NCI-H69 (cell line): ENCODE results near the gene TRMO.

Source experiments
- DNase-seq: peaks from one replicate; lab custom pipeline; 2025; lab: John Stamatoyannopoulos, UW

Gene TRMO

DNA sequence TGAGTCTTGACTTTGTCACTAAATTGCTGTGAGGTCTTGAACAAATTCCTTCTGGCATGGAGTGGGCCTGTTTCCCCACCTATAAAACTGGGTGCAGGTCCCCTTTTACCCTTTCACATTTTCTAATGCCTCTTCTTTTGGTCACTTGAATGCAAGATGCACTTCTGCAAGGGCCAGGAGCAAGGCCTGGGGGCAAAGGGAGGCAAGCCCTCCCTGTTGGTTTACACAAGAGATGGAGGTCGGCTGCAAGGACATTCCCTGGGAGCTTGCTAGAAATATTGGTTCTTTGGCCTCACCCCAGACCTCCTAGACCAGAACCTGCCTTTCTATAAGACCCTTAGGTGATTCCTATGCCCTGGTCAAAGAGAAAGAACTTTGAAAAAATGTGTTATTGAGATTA, 63.5 kb downstream of the TRMO start:
- no peak for DNase-seq

GRCh38 chr9:97858393-97858713, 63.9 kb downstream of the TRMO start:
- DNase-seq = no peak

DNA sequence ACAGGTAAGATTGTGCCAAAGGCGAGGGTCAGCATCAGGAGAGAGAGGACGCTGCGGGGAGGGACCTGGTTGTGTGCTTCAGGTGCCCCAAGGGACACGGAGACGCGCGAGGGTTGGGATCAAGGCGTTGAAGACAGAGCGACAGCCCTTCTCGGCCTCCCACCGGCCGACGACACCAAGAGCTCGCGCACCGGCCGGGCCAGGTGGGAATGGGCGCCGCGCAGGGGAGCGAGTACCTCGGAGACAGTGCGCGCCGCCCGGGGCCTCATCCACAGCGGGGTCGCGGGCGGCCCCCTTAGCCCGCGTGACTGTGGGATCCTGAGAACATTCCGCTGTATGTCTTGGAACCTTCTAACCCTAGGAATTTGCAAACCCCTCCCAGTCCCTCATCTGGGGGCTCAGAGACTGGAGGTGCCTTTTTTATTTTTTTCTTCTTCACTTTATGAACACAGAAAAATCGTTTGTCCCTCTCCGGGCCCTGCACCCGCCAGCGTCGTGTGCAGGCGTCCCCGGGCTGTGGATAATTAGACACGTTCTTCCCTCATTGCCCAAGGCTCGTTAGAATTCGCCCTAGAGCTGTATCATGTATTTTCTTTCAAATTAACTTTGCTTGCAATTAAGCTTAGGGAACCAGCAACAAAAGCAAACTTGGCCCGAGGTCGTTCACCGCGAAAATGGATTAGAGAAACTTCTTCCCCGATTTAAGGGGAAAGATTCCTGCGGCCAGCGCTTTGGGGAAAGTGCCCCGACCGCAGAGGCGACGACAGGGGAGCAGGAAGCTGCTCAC, 64.5 kb downstream of the TRMO start:
- no peak for DNase-seq

- no peak for DNase-seq
These were observed 65.3 kb downstream of the TRMO start for GRCh38 chr9:97856857-97857605.

- no peak for DNase-seq
These were observed 66.4 kb downstream of the TRMO start for GRCh38 chr9:97855899-97856298.

DNA sequence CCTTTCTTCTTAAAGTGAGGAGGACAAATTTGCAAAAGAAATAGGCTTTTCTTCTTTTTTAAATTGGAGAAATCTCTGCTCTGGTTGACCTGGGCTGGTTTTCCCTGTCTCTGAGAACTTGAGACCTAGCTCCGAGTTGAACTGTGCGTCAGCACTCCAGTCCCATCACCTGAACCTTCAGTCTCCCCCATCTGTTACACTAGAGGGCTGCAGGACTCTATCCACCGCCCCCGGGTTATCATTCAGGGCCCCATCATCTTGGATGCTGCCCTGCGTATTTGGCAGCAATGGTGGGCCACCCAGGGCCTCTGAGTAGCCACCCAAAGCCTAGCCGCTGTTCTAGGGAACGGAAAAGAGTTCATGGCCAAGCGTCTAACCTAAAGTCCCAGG, 66.8 kb downstream of the TRMO start:
- no peak for DNase-seq

DNA sequence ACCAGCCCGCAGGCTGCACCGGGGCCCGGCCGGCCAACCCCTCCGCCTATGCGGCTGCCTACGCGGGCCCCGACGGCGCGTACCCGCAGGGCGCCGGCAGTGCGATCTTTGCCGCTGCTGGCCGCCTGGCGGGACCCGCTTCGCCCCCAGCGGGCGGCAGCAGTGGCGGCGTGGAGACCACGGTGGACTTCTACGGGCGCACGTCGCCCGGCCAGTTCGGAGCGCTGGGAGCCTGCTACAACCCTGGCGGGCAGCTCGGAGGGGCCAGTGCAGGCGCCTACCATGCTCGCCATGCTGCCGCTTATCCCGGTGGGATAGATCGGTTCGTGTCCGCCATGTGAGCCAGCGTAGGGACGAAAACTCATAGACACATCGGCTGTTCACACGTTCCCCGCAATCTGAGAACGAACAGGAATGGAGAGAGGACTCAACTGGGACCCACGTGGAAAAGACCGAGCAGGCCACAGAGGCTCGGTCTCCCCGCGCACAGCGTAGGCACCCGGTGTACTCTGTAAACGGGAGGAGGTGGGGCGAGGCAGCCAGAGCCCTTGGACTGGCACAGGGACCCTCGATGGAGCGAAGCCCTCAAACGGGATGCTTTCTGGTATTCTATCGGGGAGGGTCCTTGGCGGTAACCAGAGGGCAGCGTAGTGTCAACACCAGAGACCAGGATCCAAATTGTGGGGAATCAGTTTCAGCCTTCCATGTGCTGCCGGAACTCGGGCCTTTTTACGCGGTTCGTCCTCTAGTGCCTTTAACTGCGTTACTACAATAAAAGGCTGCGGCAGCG, 67.4 kb downstream of the TRMO start:
- DNase-seq = no peak
